ENCODE measurements around the gene AGXT2.

GRCh38 chr5:35063414-35063813 is 15.7 kb upstream of the AGXT2 start:
- TF ChIP-seq CTCF (IDR thresholded peaks at IDR 0.05): no peak
- no peak for TF ChIP-seq POLR2A (IDR thresholded peaks at IDR 0.05)
